D721Med (cell line): ENCODE data around the gene SOX8.

ENCODE experiments used
- DNase-seq: peaks from one replicate; pipeline ENCODE4 v3.0.0; 2011; ENCODE audit warnings: low spot score; ENCODE audit not compliant: insufficient read length
- FAIRE-seq: peaks from 2 replicates; lab custom pipeline; 2011; peaks lifted over from hg19 to GRCh38; lab: Jason Lieb, UNC
- TF ChIP-seq, protein P1 (sequence below): IDR thresholded peaks from 2 replicates; pipeline ENCODE4 v1.5.1; 2012; ENCODE audit warnings: mild to moderate bottlenecking, control low read depth; ENCODE audit not compliant: insufficient read depth; ENCODE audit errors: missing control alignments

The SOX8 gene

DNA sequence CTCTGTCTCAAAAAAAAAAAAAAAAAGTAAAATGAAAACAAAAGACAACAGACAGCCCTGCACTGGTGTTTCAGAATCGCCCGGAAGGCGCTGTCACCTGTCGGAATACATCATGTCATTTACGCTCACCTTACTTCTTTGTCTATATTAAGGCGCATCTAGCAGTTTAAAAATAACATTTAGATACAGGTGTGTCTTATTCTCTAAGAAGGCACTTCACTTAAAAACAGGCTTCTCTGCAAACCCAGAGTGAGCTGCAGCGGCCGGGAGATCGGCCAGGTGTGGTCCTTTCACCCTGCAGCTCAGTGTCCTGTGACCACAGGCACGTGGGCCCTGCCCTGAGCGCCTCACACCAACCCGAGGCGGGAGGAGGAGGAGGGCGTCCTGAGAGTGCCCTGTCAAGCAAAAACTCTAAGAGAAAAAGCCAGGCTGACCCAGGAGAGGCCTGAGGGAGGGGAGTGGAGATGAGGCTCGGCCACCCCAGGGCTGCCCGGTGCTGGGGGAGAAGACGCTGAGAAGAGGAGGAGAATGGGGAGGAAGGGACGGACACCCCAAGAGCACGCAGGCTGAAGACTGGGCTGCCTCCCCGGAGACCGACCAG, 7.5 kb upstream of the SOX8 start:
- TF ChIP-seq, protein P1, sequence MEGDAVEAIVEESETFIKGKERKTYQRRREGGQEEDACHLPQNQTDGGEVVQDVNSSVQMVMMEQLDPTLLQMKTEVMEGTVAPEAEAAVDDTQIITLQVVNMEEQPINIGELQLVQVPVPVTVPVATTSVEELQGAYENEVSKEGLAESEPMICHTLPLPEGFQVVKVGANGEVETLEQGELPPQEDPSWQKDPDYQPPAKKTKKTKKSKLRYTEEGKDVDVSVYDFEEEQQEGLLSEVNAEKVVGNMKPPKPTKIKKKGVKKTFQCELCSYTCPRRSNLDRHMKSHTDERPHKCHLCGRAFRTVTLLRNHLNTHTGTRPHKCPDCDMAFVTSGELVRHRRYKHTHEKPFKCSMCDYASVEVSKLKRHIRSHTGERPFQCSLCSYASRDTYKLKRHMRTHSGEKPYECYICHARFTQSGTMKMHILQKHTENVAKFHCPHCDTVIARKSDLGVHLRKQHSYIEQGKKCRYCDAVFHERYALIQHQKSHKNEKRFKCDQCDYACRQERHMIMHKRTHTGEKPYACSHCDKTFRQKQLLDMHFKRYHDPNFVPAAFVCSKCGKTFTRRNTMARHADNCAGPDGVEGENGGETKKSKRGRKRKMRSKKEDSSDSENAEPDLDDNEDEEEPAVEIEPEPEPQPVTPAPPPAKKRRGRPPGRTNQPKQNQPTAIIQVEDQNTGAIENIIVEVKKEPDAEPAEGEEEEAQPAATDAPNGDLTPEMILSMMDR: no peak
- no peak for FAIRE-seq
- DNase-seq: no peak

DNA sequence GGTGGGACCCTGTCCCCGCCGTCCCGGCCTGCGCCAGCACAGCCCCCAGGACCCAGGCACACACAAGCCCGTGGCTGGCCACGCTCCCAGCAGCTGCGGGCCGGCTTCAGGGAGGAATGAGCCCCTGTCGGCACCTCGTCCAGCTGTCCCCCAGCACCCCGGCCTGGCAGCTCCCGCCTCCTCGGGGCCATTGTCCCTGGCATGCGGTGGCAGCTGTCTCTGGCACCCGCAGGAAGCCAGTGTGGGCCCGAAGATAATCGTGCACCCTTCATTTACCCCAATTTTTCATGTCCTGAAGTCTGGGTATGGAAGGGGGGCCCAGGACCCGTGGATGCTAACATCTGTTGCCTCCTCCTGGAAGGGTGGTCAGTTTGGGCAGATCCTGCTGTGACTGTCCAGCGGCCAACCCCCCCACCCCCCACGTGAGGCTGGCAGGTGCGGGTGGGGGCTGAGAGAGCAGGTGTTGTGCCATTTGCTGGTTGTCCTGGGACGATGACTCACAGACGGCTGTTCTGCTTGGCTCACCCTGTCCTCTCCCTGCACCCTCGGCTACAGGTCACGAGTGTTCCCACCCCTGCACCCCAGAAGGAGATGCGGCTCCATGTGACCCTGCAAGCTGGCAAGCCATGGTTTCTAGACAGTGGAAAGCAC, 6.8 kb upstream of the SOX8 start:
- TF ChIP-seq, protein P1: no peak
- FAIRE-seq: no peak

DNA sequence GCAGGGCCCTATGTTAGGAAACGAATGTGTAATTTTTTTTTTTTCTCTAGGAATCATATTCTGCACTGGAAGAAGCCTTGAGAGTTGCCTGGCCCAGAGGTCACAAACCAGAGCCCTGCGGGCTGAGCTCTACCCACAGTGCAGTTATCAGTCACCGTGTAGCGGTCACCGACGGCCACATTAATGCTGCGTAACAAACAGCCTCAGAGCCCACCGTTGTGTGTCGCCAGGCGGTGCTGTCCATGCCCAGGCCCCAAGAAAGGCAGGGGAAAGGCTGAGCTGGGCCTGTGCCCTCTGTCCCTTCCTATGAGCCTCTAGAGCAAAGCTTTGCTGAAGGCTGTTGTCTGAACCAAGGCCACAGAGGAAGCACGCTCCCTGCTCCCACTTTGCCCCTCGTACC, 6.3 kb upstream of the SOX8 start:
- TF ChIP-seq, protein P1: no peak
- no peak for FAIRE-seq
- DNase-seq: no peak

More for the DNA sequence above, 6.8 kb upstream of the SOX8 start:
- no peak for DNase-seq

DNA sequence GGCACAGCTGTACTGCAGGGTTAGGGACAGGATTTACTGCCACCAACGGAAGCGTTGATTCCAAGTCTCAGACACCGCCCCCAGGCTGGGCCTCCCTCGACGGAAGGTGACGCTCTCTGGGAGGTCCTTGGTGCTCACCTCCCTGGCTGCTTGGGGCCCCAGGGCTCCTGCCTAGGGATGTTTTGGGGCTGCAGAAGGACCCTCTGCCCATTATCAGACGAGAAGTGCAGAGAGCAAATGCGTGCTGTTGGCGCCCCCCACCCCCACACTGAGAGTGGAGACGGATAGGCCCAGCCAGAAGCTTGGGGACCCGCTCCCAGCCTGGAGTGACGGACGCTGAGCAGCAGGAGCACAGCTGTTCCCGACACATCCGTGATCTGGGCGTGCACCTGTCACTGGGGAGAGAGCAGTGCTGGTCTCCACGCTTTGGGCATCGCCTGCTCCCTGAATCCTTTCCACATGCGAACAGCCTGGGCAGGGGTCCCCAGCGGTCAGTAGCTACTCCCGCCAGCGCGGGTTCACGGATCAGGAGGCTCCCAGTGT, 5.1 kb upstream of the SOX8 start:
- FAIRE-seq (no peak), DNase-seq (no peak)
- TF ChIP-seq, protein P1: no peak

DNA sequence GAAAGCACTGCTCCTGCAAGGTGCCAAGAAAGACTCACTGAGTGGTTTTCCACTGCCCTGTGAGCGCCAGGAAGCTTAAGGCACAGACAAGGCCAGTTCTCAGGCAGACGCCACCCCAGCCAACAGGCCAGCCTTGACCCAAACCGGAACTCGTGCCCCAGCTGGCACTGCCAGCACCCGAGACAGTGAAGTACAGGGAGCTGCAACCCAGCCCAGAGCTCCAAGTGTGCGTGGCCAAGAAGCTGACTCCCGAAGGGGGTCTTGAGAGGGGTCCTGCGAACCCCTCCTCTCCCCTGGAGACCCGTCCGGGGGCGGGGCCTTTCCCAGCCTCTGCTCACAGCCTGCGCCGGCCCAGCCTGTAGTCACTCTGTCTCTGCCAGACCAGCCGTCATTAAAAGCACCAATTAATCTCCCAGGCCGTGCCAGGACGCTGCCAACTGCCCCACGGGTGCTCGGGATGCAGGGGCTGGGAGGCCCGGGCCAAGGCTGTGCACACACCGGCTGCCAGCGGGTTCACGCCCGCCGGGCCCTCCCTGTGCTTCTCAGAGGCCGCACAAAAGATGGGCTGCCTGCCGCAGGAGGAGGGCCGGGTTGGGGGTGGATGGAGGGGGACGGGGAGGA, 4.4 kb upstream of the SOX8 start:
- TF ChIP-seq, protein P1: no peak
- no peak for DNase-seq
- no peak for FAIRE-seq

DNA sequence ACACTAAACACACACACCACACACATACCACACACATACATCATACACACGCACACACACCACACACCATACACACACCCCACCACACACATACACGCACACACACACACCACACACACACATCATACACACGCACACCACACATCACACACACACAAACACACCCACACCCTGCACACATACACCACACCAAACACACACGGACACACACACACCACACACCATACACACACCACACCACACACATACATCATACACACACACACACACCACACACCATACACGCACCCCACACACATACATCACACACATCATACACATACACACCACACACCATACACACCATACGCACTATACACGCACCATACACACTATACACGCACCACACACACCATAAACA, 3.7 kb upstream of the SOX8 start:
- DNase-seq (no peak), FAIRE-seq (no peak)
- TF ChIP-seq, protein P1: no peak
